Colonic mucosa (tissue), 4 donors: Measurements from ENCODE around the gene SFRP5. TPM values are rescaled to one million over a fixed set of nuclear protein-coding genes. Genes with fewer than 3 reads are reported as not detected.

ENCODE experiments used
- DNase-seq: peaks from one replicate; pipeline ENCODE4 v3.0.0-alpha.2; 2020
- H3K27ac ChIP-seq: fragments of 200-600 bp; one replicate; pipeline ENCODE4 v1.8.0; 2021
- H3K27me3 ChIP-seq: fragments of 200-600 bp; one replicate; pipeline ENCODE4 v1.8.0; 2021
- H3K36me3 ChIP-seq: fragments of 200-600 bp; one replicate; pipeline ENCODE4 v1.8.0; 2021
- H3K4me1 ChIP-seq: fragments of 200-600 bp; one replicate; pipeline ENCODE4 v1.8.0; 2021; ENCODE audit warnings: mild to moderate bottlenecking
- H3K4me3 ChIP-seq: fragments of 200-600 bp; one replicate; pipeline ENCODE4 v1.8.0; 2021
- H3K9ac ChIP-seq, 2 donors: one replicate each; pipeline ENCODE4 v1.7.0; 2013; ENCODE audit warnings: control low read depth in 2 of 2, low read depth in 2 of 2, low read length in 2 of 2
- H3K9me3 ChIP-seq: fragments of 200-600 bp; one replicate; pipeline ENCODE4 v1.8.0; 2021
- intact Hi-C: fragments of 100-400 bp; cut with DNase I; formaldehyde crosslinking; loops from one replicate; pipeline ENCODE4 v1.14.1; 2022
- total RNA-seq, 2 donors: library from RNA; stranded (reverse); fragmentation: NEBNext Ultra II Directional in 1 of 2; extraction: Animal tissue kit (Norgen Biotek cat#: 25700) in 1 of 2; gene quantifications; one replicate each; pipeline ENCODE4 v1.2.1, GENCODE V29; 2021
- TF ChIP-seq, protein P1 (sequence below): fragments of 200-600 bp; IDR thresholded peaks from one replicate; pipeline ENCODE4 v1.8.0; 2022; ENCODE audit warnings: antibody characterized with exemption, mild to moderate bottlenecking
- donor health status: healthy.
- donor health status: DM: no; HTN: no; CAD: no.
- donor health status: DM: no; HTN: no; CAD: no.

Gene SFRP5
- total RNA-seq, 2 donors from 2014 or later: 0.57 to 1.2 TPM

DNA sequence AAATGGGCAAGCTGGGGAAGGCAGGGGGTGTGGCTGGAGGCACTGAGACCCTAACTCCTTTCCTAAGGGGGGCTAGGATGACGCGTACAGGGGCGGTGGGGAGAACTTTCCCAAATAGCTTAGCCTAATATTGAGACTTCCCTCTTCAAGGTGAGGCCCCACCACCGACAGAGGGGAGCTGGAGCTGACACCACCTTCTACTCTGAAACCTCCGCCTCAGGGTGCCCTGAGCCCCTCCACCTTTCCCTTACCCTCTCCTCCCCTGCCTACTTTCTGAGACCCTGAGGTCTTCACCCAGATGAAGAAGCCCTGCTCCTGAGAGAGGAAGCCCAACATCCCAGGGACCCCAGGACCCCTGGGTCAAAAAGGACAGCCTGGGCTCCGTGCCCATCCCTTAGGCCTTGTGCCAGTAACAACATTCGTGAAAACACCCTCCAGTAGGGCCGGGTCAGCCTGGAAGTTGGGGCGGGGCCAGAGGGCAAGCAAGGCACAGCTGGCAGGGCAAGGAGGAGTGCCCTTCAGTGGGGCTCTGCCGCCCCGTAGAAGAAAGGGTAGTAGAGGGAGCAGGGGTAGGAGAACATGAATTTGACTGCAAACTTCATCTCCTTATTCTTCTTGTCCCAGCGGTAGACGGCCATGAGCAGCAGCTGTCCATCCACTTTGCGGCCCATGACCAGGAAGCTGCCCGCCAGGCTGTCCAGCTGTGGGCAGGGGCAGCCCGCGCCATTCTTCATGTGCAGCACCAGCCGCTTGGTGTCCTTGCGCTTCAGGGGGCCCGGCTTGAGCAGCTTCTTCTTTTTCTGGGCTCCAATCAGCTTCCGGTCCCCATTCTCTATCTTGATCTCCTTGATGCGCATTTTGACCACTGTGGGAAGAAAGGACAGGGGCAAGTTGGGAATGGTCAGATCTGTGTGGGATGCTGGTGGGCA, 4.5 kb downstream of the SFRP5 start:
- Histone ChIP-seq H3K36me3 (no peaks in the 10 kb centered on the region), H3K9me3 (no peaks in the 10 kb centered on the region), H3K9ac (no peak overlapping the region), H3K4me1 (no peaks in the 10 kb centered on the region), H3K27me3 (peaks cover 21% of the 10 kb centered on the region), H3K27ac (no peak overlapping the region), H3K4me3 (no peak overlapping the region)
- intact Hi-C loops: loop anchor here (10.0 kb wide), 1 partner anchor 98 kb away; no protein-coding TSS in a partner anchor
- DNase-seq: no peak
- TF ChIP-seq, protein P1, sequence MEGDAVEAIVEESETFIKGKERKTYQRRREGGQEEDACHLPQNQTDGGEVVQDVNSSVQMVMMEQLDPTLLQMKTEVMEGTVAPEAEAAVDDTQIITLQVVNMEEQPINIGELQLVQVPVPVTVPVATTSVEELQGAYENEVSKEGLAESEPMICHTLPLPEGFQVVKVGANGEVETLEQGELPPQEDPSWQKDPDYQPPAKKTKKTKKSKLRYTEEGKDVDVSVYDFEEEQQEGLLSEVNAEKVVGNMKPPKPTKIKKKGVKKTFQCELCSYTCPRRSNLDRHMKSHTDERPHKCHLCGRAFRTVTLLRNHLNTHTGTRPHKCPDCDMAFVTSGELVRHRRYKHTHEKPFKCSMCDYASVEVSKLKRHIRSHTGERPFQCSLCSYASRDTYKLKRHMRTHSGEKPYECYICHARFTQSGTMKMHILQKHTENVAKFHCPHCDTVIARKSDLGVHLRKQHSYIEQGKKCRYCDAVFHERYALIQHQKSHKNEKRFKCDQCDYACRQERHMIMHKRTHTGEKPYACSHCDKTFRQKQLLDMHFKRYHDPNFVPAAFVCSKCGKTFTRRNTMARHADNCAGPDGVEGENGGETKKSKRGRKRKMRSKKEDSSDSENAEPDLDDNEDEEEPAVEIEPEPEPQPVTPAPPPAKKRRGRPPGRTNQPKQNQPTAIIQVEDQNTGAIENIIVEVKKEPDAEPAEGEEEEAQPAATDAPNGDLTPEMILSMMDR: no peak

DNA sequence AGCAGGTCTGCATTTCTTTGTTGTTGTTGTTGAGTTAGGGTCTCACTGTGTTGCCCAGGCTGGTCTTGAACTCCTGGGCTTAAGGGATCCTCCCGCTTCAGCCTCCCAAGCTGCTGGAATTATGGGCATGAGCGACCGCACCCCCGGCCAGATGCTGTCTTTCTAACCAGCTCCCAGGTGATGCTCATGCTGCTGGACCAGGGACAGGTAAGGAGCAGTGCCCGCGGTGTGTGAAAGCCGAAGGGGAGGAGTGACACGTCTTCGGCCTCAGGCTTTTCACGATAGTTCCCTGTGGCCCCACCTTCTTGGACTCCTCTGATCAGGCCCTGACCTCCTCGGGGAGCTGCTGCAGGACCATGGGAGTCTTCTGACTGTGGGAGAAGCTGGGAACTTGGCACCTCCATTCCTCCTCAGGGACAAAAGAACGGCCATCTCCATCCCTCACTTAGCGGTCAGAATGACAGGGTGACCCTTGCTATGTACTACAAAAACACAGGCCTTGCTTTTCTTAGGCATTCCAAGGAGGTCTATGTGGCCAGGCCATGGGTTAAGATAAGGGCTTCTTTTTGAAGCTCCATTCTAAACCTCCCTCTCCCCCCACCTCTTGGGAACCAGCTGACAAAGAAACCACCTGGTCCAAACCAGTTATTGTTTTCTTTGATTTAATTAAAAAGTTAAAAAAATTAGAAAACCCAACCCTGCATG, 5.5 kb downstream of the SFRP5 start:
- Histone ChIP-seq H3K27me3 (peaks cover 13% of the 10 kb centered on the region), H3K9ac (no peak overlapping the region), H3K4me1 (no peaks in the 10 kb centered on the region), H3K36me3 (no peaks in the 10 kb centered on the region), H3K4me3 (no peak overlapping the region), H3K9me3 (no peaks in the 10 kb centered on the region), H3K27ac (no peak overlapping the region)
- TF ChIP-seq, protein P1: no peak
- intact Hi-C loops: loop anchor here (10.0 kb wide), 1 partner anchor 99 kb away; no protein-coding TSS in a partner anchor
- no peak for DNase-seq

DNA sequence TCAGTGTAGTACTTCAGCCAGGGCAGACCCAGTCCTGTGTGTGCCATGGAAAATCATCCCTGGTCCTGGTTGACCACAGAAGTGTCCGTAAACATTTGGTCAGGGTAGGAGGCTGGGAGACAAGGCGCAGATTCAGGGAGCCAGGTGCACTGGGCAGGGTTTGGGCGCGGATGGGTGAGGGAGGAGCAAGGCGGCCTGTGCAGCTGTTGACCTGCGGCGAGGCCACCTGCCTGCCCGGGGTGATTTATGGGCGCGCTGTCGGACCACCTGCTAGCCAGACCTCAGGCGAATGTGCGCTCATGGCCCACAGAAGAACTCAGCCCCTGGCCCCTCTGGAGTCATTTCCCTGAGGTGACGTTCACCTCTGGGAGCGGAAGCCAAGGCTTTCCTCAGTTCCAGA, 6.6 kb downstream of the SFRP5 start:
- H3K9ac ChIP-seq: no peak overlapping the region
- H3K27ac ChIP-seq: no peak overlapping the region
- no peak overlapping the region for H3K4me3 ChIP-seq
- intact Hi-C loops: loop anchor here (10.0 kb wide), 1 partner anchor 100 kb away; no protein-coding TSS in a partner anchor
- TF ChIP-seq, protein P1: no peak
- H3K4me1 ChIP-seq: no peaks in the 10 kb centered on the region
- H3K9me3 ChIP-seq: no peaks in the 10 kb centered on the region
- peaks cover 3% of the 10 kb centered on the region for H3K27me3 ChIP-seq
- H3K36me3 ChIP-seq: no peaks in the 10 kb centered on the region
- peak; percentile 34 for DNase-seq

DNA sequence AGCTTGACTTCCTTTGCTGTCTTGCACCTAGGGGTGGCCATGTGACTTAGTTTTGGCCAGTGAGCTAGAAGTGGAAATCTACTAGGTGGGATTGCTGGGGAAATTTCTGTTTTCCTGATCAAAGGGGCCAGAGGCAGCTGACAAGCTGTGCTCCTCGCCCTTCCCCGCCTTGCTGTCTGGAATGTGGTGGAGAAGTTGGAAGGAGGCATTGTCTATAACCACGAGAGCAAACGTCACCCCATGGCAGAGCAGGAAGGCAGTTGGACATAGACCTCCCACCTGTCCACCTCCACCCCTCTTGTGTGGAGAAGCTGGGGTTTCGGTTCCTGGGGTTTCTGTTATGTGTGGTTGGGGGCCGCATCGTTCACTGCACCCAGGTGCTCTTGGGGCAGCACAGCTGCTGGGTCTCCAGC, 7.3 kb downstream of the SFRP5 start:
- no peak for DNase-seq
- H3K27me3 ChIP-seq: no peaks in the 10 kb centered on the region
- H3K9me3 ChIP-seq: no peaks in the 10 kb centered on the region
- H3K36me3 ChIP-seq: no peaks in the 10 kb centered on the region
- TF ChIP-seq, protein P1: no peak
- H3K4me1 ChIP-seq: no peaks in the 10 kb centered on the region
- H3K9ac ChIP-seq: no peak overlapping the region
- no peak overlapping the region for H3K27ac ChIP-seq
- intact Hi-C loops: loop anchor here (10.0 kb wide), 1 partner anchor 100 kb away; no protein-coding TSS in a partner anchor
- H3K4me3 ChIP-seq: no peak overlapping the region

DNA sequence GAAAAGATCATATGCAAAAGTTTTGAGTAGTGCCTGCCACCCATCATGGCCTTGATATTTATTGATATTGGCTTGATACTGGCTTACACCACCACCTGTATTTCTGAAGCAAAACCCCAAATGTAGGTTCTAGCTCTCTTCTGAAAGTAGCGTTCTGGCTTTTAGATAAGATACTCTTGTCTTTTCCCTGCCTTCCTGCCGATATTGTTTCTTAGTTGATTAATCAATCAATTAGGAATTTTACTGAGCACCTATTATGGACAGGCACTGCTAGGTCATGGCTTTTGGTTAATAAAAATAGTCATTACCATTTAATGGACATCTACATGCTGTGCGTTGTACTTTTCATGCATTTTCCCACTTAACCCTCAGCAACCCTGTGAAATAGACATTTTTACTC, 7.9 kb downstream of the SFRP5 start:
- no peak overlapping the region for H3K4me3 ChIP-seq

More for the DNA sequence above, 7.9 kb downstream of the SFRP5 start:
- Histone ChIP-seq H3K27me3 (no peaks in the 10 kb centered on the region), H3K27ac (no peak overlapping the region), H3K4me1 (no peaks in the 10 kb centered on the region), H3K9ac (no peak overlapping the region), H3K9me3 (no peaks in the 10 kb centered on the region), H3K36me3 (peaks cover 4% of the 10 kb centered on the region)
- no peak for DNase-seq
- intact Hi-C loops: loop anchor here (10.0 kb wide), 1 partner anchor 101 kb away; no protein-coding TSS in a partner anchor
- TF ChIP-seq, protein P1: no peak
